GM12873 (cell line): ENCODE results near the gene GPR4.

Experiments
- CTCF ChIP-seq: IDR thresholded peaks from 2 replicates; pipeline ENCODE4 v1.5.1; 2012; ENCODE audit warnings: low read depth, mild to moderate bottlenecking, moderate library complexity, low read length, control low read depth; ENCODE audit not compliant: insufficient read depth; ENCODE audit errors: missing control alignments

Gene GPR4

GRCh38 chr19:45616704-45617017 is 14.6 kb upstream of the GPR4 start:
- TF ChIP-seq CTCF: no peak

- TF ChIP-seq CTCF: no peak
These were observed 14.0 kb upstream of the GPR4 start for GRCh38 chr19:45615795-45616703.

- no peak for TF ChIP-seq CTCF
These were observed 12.1 kb upstream of the GPR4 start for GRCh38 chr19:45613926-45614725.

GRCh38 chr19:45608948-45609347 is 6.9 kb upstream of the GPR4 start:
- TF ChIP-seq CTCF: no peak

- peak; percentile 88 for TF ChIP-seq CTCF
These were observed 5.3 kb upstream of the GPR4 start for GRCh38 chr19:45607071-45608029.

GRCh38 chr19:45601115-45601514 is 897 bp downstream of the GPR4 start:
- no peak for TF ChIP-seq CTCF
